ENCODE measurements around the gene DENND1A.

The DENND1A gene

GRCh38 chr9:123505496-123505895 is 424.4 kb downstream of the DENND1A start:
- no peak for DNase-seq (ENCODE audit: low read depth)
- TF ChIP-seq CTCF (IDR thresholded peaks at IDR 0.05; ENCODE audit: low read depth, low read length, missing control alignments), result no peak
- in situ Hi-C loops (cut with HindIII; ENCODE audit: low sequenced_read_pairs), result no loop called here
- no peak overlapping the region for H3K4me3 ChIP-seq (ENCODE audit: low read depth, low read length)

GRCh38 chr9:123500336-123500735 is 429.6 kb downstream of the DENND1A start:
- TF ChIP-seq CTCF (IDR thresholded peaks at IDR 0.05; ENCODE audit: low read depth, low read length, missing control alignments), result no peak
- no peak for DNase-seq (ENCODE audit: low read depth)
- H3K4me3 ChIP-seq (ENCODE audit: low read depth, low read length), result no peak overlapping the region
- in situ Hi-C loops (cut with HindIII; ENCODE audit: low sequenced_read_pairs), result no loop called here

GRCh38 chr9:123497830-123498229 is 432.1 kb downstream of the DENND1A start:
- no peak for TF ChIP-seq CTCF (IDR thresholded peaks at IDR 0.05; ENCODE audit: low read depth, low read length, missing control alignments)
- in situ Hi-C loops (cut with HindIII; ENCODE audit: low sequenced_read_pairs), result no loop called here

GRCh38 chr9:123495731-123496130 is 434.2 kb downstream of the DENND1A start:
- in situ Hi-C loops (cut with HindIII; ENCODE audit: low sequenced_read_pairs), result no loop called here

More at GRCh38 chr9:123497830-123498229, 432.1 kb downstream of the DENND1A start:
- H3K4me3 ChIP-seq (ENCODE audit: low read depth, low read length), result no peak overlapping the region
- no peak for DNase-seq (ENCODE audit: low read depth)

GRCh38 chr9:123493627-123494026 is 436.3 kb downstream of the DENND1A start:
- no peak for TF ChIP-seq CTCF (IDR thresholded peaks at IDR 0.05; ENCODE audit: low read depth, low read length, missing control alignments)
- DNase-seq (ENCODE audit: low read depth), result no peak
- in situ Hi-C loops (cut with HindIII; ENCODE audit: low sequenced_read_pairs), result no loop called here
- no peak overlapping the region for H3K4me3 ChIP-seq (ENCODE audit: low read depth, low read length)

More at GRCh38 chr9:123495731-123496130, 434.2 kb downstream of the DENND1A start:
- TF ChIP-seq CTCF (IDR thresholded peaks at IDR 0.05; ENCODE audit: low read depth, low read length, missing control alignments), result no peak
- DNase-seq (ENCODE audit: low read depth), result no peak
- H3K4me3 ChIP-seq (ENCODE audit: low read depth, low read length), result no peak overlapping the region

GRCh38 chr9:123490688-123491087 is 439.2 kb downstream of the DENND1A start:
- no peak for DNase-seq (ENCODE audit: low read depth)
- no peak overlapping the region for H3K4me3 ChIP-seq (ENCODE audit: low read depth, low read length)
- TF ChIP-seq CTCF (IDR thresholded peaks at IDR 0.05; ENCODE audit: low read depth, low read length, missing control alignments), result no peak
- in situ Hi-C loops (cut with HindIII; ENCODE audit: low sequenced_read_pairs), result no loop called here
